Right lobe of liver (tissue), 6 donors: ENCODE measurements around the gene ABHD12. TPM values are rescaled to one million over a fixed set of nuclear protein-coding genes. Genes with fewer than 3 reads are reported as not detected.

Experiments used
- ATAC-seq, 4 donors: fragments of 200-7000 bp; cut with Tn5 transposase; one replicate each; pipeline ENCODE4 v1.9.1; 2020; ENCODE audit warnings: mild to moderate bottlenecking in 4 of 4, moderate library complexity in 4 of 4
- DNase-seq, 3 donors: peaks; one replicate each; pipeline ENCODE4 v3.0.0-alpha.2; 2020
- H3K27ac ChIP-seq, 3 donors: fragments of 200-600 bp; one replicate each; pipeline ENCODE4 v1.8.0; 2022
- H3K27me3 ChIP-seq, 2 donors: fragments of 200-600 bp; one replicate each; pipeline ENCODE4 v1.8.0; 2022
- H3K36me3 ChIP-seq, 4 donors: fragments of 200-600 bp; sonication (generic) in 1 of 4; one replicate each; pipeline versions ENCODE4 v1.5.1 to v1.8.0; 2017 to 2022; ENCODE audit warnings: control low read depth in 1 of 4
- H3K4me1 ChIP-seq, 4 donors: fragments of 200-600 bp; sonication (generic) in 1 of 4; one replicate each; pipeline versions ENCODE4 v1.5.1 to v1.8.0; 2017 to 2022; ENCODE audit warnings: control low read depth in 1 of 4
- H3K4me3 ChIP-seq, 3 donors: fragments of 200-600 bp; one replicate each; pipeline ENCODE4 v1.8.0; 2022
- H3K9me3 ChIP-seq, 4 donors: fragments of 200-600 bp; sonication (generic) in 1 of 4; one replicate each; pipeline versions ENCODE4 v1.5.1 to v1.8.0; 2017 to 2022; ENCODE audit warnings: control low read depth in 1 of 4
- CTCF ChIP-seq, 4 donors: fragments of 200-600 bp in 3 of 4; fragments of 450-650 bp in 1 of 4; IDR thresholded peaks; one replicate each; pipeline versions ENCODE4 v1.5.1 to v1.8.0; 2016 to 2022; ENCODE audit warnings: antibody characterized with exemption in 4 of 4, mild to moderate bottlenecking in 2 of 4
- POLR2A ChIP-seq: fragments of 450-650 bp; IDR thresholded peaks from one replicate; pipeline ENCODE4 v1.6.1; 2017; ENCODE audit warnings: antibody characterized with exemption, mild to moderate bottlenecking
- WGBS: methylation state at CpG from one replicate; pipeline ENCODE4 v1.1.6; 2018; ENCODE audit warnings: low coverage, low lambda C conversion rate; ENCODE audit not compliant: insufficient coverage; ENCODE audit errors: missing lambda C conversion rate; 5-methylcytosine and 5-hydroxymethylcytosine counted together
- intact Hi-C, 2 donors: fragments of 100-400 bp; cut with DNase I; formaldehyde crosslinking; loops; one replicate each; pipeline versions ENCODE4 v1.11.2 to v1.14.1; 2022
- total RNA-seq, 6 experiments: library from RNA; depleted of rRNA in 2 of 6; stranded (reverse); fragments of >200 nt in 2 of 6; fragmentation: NEBNext Ultra II Directional in 3 of 6; extraction: Animal tissue kit (Norgen Biotek cat#: 25700) in 3 of 6; gene quantifications; one replicate each; pipeline versions ENCODE4 v1.1.0 to v1.2.4, GENCODE V29; 2016 to 2023
- donor health status: DM: no; HTN: yes; CAD: no.
- donor health status: DM: no; HTN: no; CAD: no.
- donor health status: DM: no; HTN: no; CAD: no.
- donor health status: DM: no; HTN: yes; CAD: no.
- donor health status: DM: no; HTN: yes; CAD: no.

The ABHD12 gene
- total RNA-seq, 6 experiments from 2014 or later, result 16.1 to 23.6 (median 18.7) TPM

GRCh38 chr20:25294459-25295385 is 95.9 kb downstream of the ABHD12 start:
- peak in 1 of 3 donors; percentile 58 for DNase-seq
- TF ChIP-seq CTCF (IDR thresholded peaks at IDR 0.05) (peak; percentile 59 to 65 (median 61)), POLR2A (no peak)
- no peak overlapping the region for H3K4me3 ChIP-seq
- no peaks in the 10 kb centered on the region for H3K27me3 ChIP-seq
- 45% methylated on average over 15 of the region's 22 CpGs for WGBS
- H3K4me1 ChIP-seq, result no peaks in the 10 kb centered on the region
- no peaks in the 10 kb centered on the region for H3K9me3 ChIP-seq
- intact Hi-C loops, result loop anchor here in 1 of 2 donors (5.0 to 10.0 kb wide), 3 partner anchors 70 to 160 kb away; no protein-coding TSS in a partner anchor
- H3K36me3 ChIP-seq, result no peaks in the 10 kb centered on the region
- H3K27ac ChIP-seq, result no peak overlapping the region
- peak; percentile 65 to 75 (median 70) for ATAC-seq

- no peaks in the 10 kb centered on the region for H3K27me3 ChIP-seq
- 60% methylated on average over 2 of the region's 13 CpGs for WGBS
- no peaks in the 10 kb centered on the region for H3K4me1 ChIP-seq
- no peak overlapping the region for H3K4me3 ChIP-seq
- no peaks in the 10 kb centered on the region for H3K36me3 ChIP-seq
- TF ChIP-seq POLR2A (no peak), CTCF (IDR thresholded peaks at IDR 0.05) (no peak)
- no peak overlapping the region for H3K27ac ChIP-seq
- intact Hi-C loops, result loop anchor here in 1 of 2 donors (10.0 kb wide), 2 partner anchors 69 to 159 kb away; no protein-coding TSS in a partner anchor
- H3K9me3 ChIP-seq, result no peaks in the 10 kb centered on the region
- DNase-seq (no peak), ATAC-seq (no peak)
Observed at GRCh38 chr20:25293910-25294458, 96.7 kb downstream of the ABHD12 start.

GRCh38 chr20:25293507-25293906 is 97.1 kb downstream of the ABHD12 start:
- DNase-seq (no peak), ATAC-seq (no peak)
- H3K36me3 ChIP-seq, result no peaks in the 10 kb centered on the region
- H3K4me1 ChIP-seq, result no peaks in the 10 kb centered on the region
- WGBS, result 63% methylated on average over 4 of the region's 10 CpGs
- no peak overlapping the region for H3K4me3 ChIP-seq
- H3K9me3 ChIP-seq, result no peaks in the 10 kb centered on the region
- H3K27ac ChIP-seq, result no peak overlapping the region
- no peaks in the 10 kb centered on the region for H3K27me3 ChIP-seq
- no peak for TF ChIP-seq POLR2A
- TF ChIP-seq CTCF (IDR thresholded peaks at IDR 0.05), result no peak
- intact Hi-C loops, result loop anchor here in 1 of 2 donors (10.0 kb wide), 2 partner anchors 69 to 159 kb away; no protein-coding TSS in a partner anchor

GRCh38 chr20:25292176-25292891 is 98.3 kb downstream of the ABHD12 start:
- TF ChIP-seq CTCF (IDR thresholded peaks at IDR 0.05) (no peak), POLR2A (no peak)
- no peak overlapping the region for H3K27ac ChIP-seq
- H3K9me3 ChIP-seq, result no peaks in the 10 kb centered on the region
- H3K4me1 ChIP-seq, result no peaks in the 10 kb centered on the region
- no peaks in the 10 kb centered on the region for H3K36me3 ChIP-seq
- no peak for DNase-seq
- no peak overlapping the region for H3K4me3 ChIP-seq
- intact Hi-C loops, result loop anchor here in 1 of 2 donors (10.0 kb wide), 2 partner anchors 68 to 158 kb away; no protein-coding TSS in a partner anchor
- no peak for ATAC-seq
- WGBS, result no CpG with 5 or more reads among the region's 35 CpGs
- H3K27me3 ChIP-seq, result no peaks in the 10 kb centered on the region
